Anterior cingulate cortex (tissue), 58 donors: ENCODE measurements around the gene TLR5.

Experiments
- DNase-seq, 58 donors: peaks; one replicate each; lab custom pipeline; 2025; lab: John Stamatoyannopoulos, UW

TLR5 gene

GRCh38 chr1:223079498-223079897 is 63.5 kb downstream of the TLR5 start:
- no peak for DNase-seq

GRCh38 chr1:223077247-223077833 is 65.7 kb downstream of the TLR5 start:
- no peak for DNase-seq

- DNase-seq = peak in 4 of 58 donors; percentile 2 to 28 (median 8)
Observed at GRCh38 chr1:223076362-223076761, 66.7 kb downstream of the TLR5 start.

GRCh38 chr1:223075834-223076233 is 67.2 kb downstream of the TLR5 start:
- DNase-seq = no peak

- peak in 2 of 58 donors; percentile 11 to 15 for DNase-seq
Observed at GRCh38 chr1:223074445-223075300, 68.4 kb downstream of the TLR5 start.

- peak in 1 of 58 donors; percentile 70 for DNase-seq
Observed at GRCh38 chr1:223068900-223069665, 74.0 kb downstream of the TLR5 start.

- DNase-seq = no peak
Observed at GRCh38 chr1:223067914-223068313, 75.1 kb downstream of the TLR5 start.

GRCh38 chr1:223066415-223066814 is 76.6 kb downstream of the TLR5 start:
- no peak for DNase-seq

- no peak for DNase-seq
Observed at GRCh38 chr1:223062177-223062576, 80.9 kb downstream of the TLR5 start.

GRCh38 chr1:223059526-223059925 is 83.5 kb downstream of the TLR5 start:
- DNase-seq = no peak
